Measurements from ENCODE around the gene ARHGAP31. TPM values are rescaled to one million over a fixed set of nuclear protein-coding genes. Genes with fewer than 3 reads are reported as not detected.

The ARHGAP31 gene
- total RNA-seq, 1 donor = 4.0 TPM

Other genes with a start within 250 kb of the ARHGAP31 start
- gene TEX55, start 148.2 kb upstream of the ARHGAP31 start, total RNA-seq = not detected
- gene UPK1B, start 120.8 kb upstream of the ARHGAP31 start, total RNA-seq = 0.10 TPM
- 17.6 TPM for gene B4GALT4, start 53.5 kb upstream of the ARHGAP31 start, total RNA-seq
- 59.2 TPM for gene TMEM39A, start 169.2 kb downstream of the ARHGAP31 start, total RNA-seq
- 8.8 TPM for gene POGLUT1, start 174.6 kb downstream of the ARHGAP31 start, total RNA-seq
- gene TIMMDC1, start 204.2 kb downstream of the ARHGAP31 start, total RNA-seq = 19.0 TPM